ENCODE measurements around the gene KRT77. TPM values are rescaled to one million over a fixed set of nuclear protein-coding genes. Genes with fewer than 3 reads are reported as not detected.

KRT77 gene
- polyA plus RNA-seq, 1 donor from 2014 or later: not detected

GRCh38 chr12:52735816-52736632, 32.7 kb upstream of the KRT77 start:
- Histone ChIP-seq H3K36me3 (ENCODE audit: insufficient read depth, low read length) (no peaks in the 10 kb centered on the region), H3K27ac (ENCODE audit: low read length) (no peak overlapping the region), H3K9me2 (ENCODE audit: insufficient read depth, low read length) (no peaks in the 10 kb centered on the region), H3K4me2 (ENCODE audit: low read length) (no peak overlapping the region), H3K4me3 (ENCODE audit: low read length) (no peak overlapping the region), H3K27me3 (ENCODE audit: insufficient read depth, low read depth, low read length) (peaks cover 23% of the 10 kb centered on the region), H3K9ac (ENCODE audit: low read length) (no peak overlapping the region), H3F3A (ENCODE audit: insufficient read depth, low read length, poor library complexity, severe bottlenecking) (no peaks in the 10 kb centered on the region), H4K20me1 (ENCODE audit: insufficient read depth) (no peaks in the 10 kb centered on the region), H2AFZ (ENCODE audit: low read depth, low read length) (no peak overlapping the region), H3K79me2 (replicated peaks; ENCODE audit: insufficient read depth, low read length) (no peaks in the 10 kb centered on the region), H3K9me3 (ENCODE audit: low read length) (no peaks in the 10 kb centered on the region)
- no peak for TF ChIP-seq TAF1 (IDR thresholded peaks at IDR 0.05; ENCODE audit: low read depth)
- no peak for TF ChIP-seq POLR2AphosphoS5 (IDR thresholded peaks at IDR 0.05)
- no peak for TF ChIP-seq EP300 (conservative IDR thresholded peaks at IDR 0.05; ENCODE audit: poor library complexity, severe bottlenecking)
- TF ChIP-seq EZH2 (IDR thresholded peaks at IDR 0.05; ENCODE audit: borderline replicate concordance, insufficient read depth, low read length, poor library complexity, severe bottlenecking): no peak
- TF ChIP-seq REST (IDR thresholded peaks at IDR 0.05; ENCODE audit: borderline replicate concordance): no peak
- no peak for TF ChIP-seq MXI1 (conservative IDR thresholded peaks at IDR 0.05; ENCODE audit: poor library complexity, severe bottlenecking)
- no peak for TF ChIP-seq RAD21 (conservative IDR thresholded peaks at IDR 0.05)
- no peak for TF ChIP-seq CTCF (IDR thresholded peaks at IDR 0.05; ENCODE audit: poor library complexity, severe bottlenecking)
- TF ChIP-seq SMC3 (conservative IDR thresholded peaks at IDR 0.05; ENCODE audit: poor library complexity): no peak

GRCh38 chr12:52735106-52735505, 31.8 kb upstream of the KRT77 start:
- no peaks in the 10 kb centered on the region for H3K79me2 ChIP-seq (replicated peaks; ENCODE audit: insufficient read depth, low read length)
- H3K9me2 ChIP-seq (ENCODE audit: insufficient read depth, low read length): no peaks in the 10 kb centered on the region
- H2AFZ ChIP-seq (ENCODE audit: low read depth, low read length): no peak overlapping the region
- peaks cover 15% of the 10 kb centered on the region for H3K27me3 ChIP-seq (ENCODE audit: insufficient read depth, low read depth, low read length)
- no peak for TF ChIP-seq CTCF (IDR thresholded peaks at IDR 0.05; ENCODE audit: poor library complexity, severe bottlenecking)
- no peak for TF ChIP-seq SMC3 (conservative IDR thresholded peaks at IDR 0.05; ENCODE audit: poor library complexity)
- no peak for TF ChIP-seq MXI1 (conservative IDR thresholded peaks at IDR 0.05; ENCODE audit: poor library complexity, severe bottlenecking)
- TF ChIP-seq REST (IDR thresholded peaks at IDR 0.05; ENCODE audit: borderline replicate concordance): no peak
- no peak for TF ChIP-seq EZH2 (IDR thresholded peaks at IDR 0.05; ENCODE audit: borderline replicate concordance, insufficient read depth, low read length, poor library complexity, severe bottlenecking)
- no peaks in the 10 kb centered on the region for H3K9me3 ChIP-seq (ENCODE audit: low read length)
- no peak overlapping the region for H3K4me3 ChIP-seq (ENCODE audit: low read length)
- H3K4me2 ChIP-seq (ENCODE audit: low read length): no peak overlapping the region
- H3K36me3 ChIP-seq (ENCODE audit: insufficient read depth, low read length): no peaks in the 10 kb centered on the region
- no peaks in the 10 kb centered on the region for H4K20me1 ChIP-seq (ENCODE audit: insufficient read depth)
- no peaks in the 10 kb centered on the region for H3F3A ChIP-seq (ENCODE audit: insufficient read depth, low read length, poor library complexity, severe bottlenecking)
- no peak overlapping the region for H3K9ac ChIP-seq (ENCODE audit: low read length)
- H3K27ac ChIP-seq (ENCODE audit: low read length): no peak overlapping the region

All from neural cell (in vitro differentiated cells).